NAMALWA (cell line): ENCODE data around the gene BBS5.
A peak's percentile ranks its signal among the peaks of the same experiment; 100 is the strongest.
"Not testable (repeated sequence)": the region's sequence is repeated elsewhere in the genome, so short reads cannot be mapped to it uniquely, and the experiment has no call there.

ENCODE experiments used
- DNase-seq: peaks from one replicate; pipeline ENCODE4 v3.0.0-alpha.2; 2015; ENCODE audit warnings: low spot score

Gene BBS5

GRCh38 chr2:169486487-169486886 is 7.2 kb downstream of the BBS5 start:
- no peak for DNase-seq

- DNase-seq: no peak
Observed at GRCh38 chr2:169490834-169491233, 11.5 kb downstream of the BBS5 start.

- no peak for DNase-seq
Observed at GRCh38 chr2:169491378-169491777, 12.1 kb downstream of the BBS5 start.

- DNase-seq: no peak
Observed at GRCh38 chr2:169493360-169493759, 14.1 kb downstream of the BBS5 start.

- no peak for DNase-seq
Observed at GRCh38 chr2:169495310-169495928, 16.1 kb downstream of the BBS5 start.

- no peak for DNase-seq
Observed at GRCh38 chr2:169504651-169505050, 25.4 kb downstream of the BBS5 start.

GRCh38 chr2:169507698-169508097 is 28.4 kb downstream of the BBS5 start:
- DNase-seq: no peak

GRCh38 chr2:169509298-169509885 is 30.1 kb downstream of the BBS5 start, which contains the start of gene KLHL41:
Gene KLHL41, plus strand, starts transcription at chr2:169509702. Its CDS starts 77 bp downstream, at chr2:169509779.
- no peak for DNase-seq

- DNase-seq: no peak
Observed at GRCh38 chr2:169509955-169510354, 30.7 kb downstream of the BBS5 start.

- no peak for DNase-seq
Observed at GRCh38 chr2:169510496-169510895, 31.2 kb downstream of the BBS5 start.

GRCh38 chr2:169511818-169512217 is 32.5 kb downstream of the BBS5 start:
- no peak for DNase-seq

GRCh38 chr2:169512525-169512924 is 33.2 kb downstream of the BBS5 start:
- DNase-seq: no peak

GRCh38 chr2:169513094-169513493 is 33.8 kb downstream of the BBS5 start:
- DNase-seq: no peak

GRCh38 chr2:169513926-169514325 is 34.6 kb downstream of the BBS5 start:
- no peak for DNase-seq

GRCh38 chr2:169514758-169515157 is 35.5 kb downstream of the BBS5 start:
- DNase-seq: not testable (repeated sequence)

GRCh38 chr2:169516488-169516995 is 37.2 kb downstream of the BBS5 start:
- DNase-seq: not testable (repeated sequence)

GRCh38 chr2:169520896-169521295 is 41.6 kb downstream of the BBS5 start:
- no peak for DNase-seq

- no peak for DNase-seq
Observed at GRCh38 chr2:169523681-169524080, 44.4 kb downstream of the BBS5 start.

- DNase-seq: no peak
Observed at GRCh38 chr2:169525434-169525833, 46.1 kb downstream of the BBS5 start.

GRCh38 chr2:169526451-169526850 is 47.2 kb downstream of the BBS5 start:
- no peak for DNase-seq

GRCh38 chr2:169528271-169528701 is 49.0 kb downstream of the BBS5 start:
- peak; percentile 84 for DNase-seq

- DNase-seq: not testable (repeated sequence)
Observed at GRCh38 chr2:169539460-169539859, 60.2 kb downstream of the BBS5 start.

GRCh38 chr2:169540146-169540545 is 60.9 kb downstream of the BBS5 start:
- no peak for DNase-seq

- DNase-seq: no peak
Observed at GRCh38 chr2:169542433-169542832, 63.1 kb downstream of the BBS5 start.
